HG02623 (cell line): ENCODE results near the gene NPLOC4.
"Not testable (repeated sequence)": the region's sequence is repeated elsewhere in the genome, so short reads cannot be mapped to it uniquely, and the experiment has no call there.

Experiments used
- ATAC-seq: cut with Tn5 transposase; IDR thresholded peaks from one replicate; pipeline ENCODE4 v1.9.1; 2021; ENCODE audit warnings: moderate library complexity; ENCODE audit not compliant: unreplicated experiment

NPLOC4 gene

DNA sequence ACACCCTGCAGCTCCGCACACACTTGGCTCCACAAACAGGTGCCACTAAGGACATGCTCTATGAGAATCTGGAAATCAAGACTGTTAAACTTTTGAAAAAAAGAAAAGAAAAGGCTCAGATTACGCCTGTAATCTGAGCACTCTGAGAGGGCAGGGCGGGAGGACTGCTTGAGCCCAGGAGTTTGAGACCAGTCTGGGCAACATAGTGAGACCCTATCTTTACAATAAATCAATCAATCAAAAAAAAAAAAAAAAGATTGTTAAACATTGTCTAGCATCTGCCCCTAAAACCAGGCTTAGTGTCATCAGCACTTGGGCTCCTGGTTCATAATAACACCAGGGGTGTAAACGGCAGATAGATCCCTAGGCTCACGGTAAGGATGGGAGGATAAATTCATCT, 47.3 kb downstream of the NPLOC4 start:
- ATAC-seq: no peak

- ATAC-seq: no peak
These were observed 50.8 kb downstream of the NPLOC4 start for GRCh38 chr17:81586096-81586495.

DNA sequence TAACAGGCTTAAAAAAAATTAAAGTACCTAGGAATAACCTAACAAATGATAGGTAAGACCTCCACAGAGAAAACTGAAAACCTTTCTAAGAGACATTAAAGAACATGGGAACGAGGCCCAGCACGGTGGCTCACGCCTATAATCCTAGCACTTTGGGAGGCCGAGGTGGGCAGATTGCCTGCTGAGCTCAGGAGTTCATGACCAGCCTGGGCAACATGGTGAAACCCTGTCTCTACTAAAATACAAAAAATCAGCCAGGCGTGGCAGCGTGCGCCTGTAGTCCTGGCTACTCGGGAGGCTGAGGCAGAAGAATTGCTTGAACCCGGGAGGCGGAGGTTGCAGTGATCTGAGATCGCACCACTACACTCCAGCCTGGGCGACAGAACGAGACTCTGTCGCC, 52.1 kb downstream of the NPLOC4 start:
- not testable (repeated sequence) for ATAC-seq

GRCh38 chr17:81583589-81584342, 53.1 kb downstream of the NPLOC4 start:
- ATAC-seq: no peak

DNA sequence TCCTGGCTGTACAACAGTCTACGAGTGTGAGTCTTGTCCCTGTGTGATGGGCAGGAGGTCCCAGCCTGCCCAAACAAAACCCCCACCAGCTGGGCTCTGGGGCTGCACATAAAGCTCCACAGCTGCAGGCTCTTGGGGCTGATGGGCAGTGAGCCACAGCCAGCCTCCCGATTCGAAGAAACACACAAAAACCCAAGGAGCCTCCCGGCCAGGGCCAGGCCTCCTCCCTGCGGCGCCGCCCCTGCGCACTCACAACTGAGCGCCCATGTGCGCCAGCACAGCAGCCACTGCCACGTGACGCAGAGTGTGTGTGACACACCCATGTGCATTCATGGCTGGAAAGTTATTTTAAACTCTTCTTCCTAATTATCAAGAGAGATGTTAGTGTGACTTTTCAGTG, 54.2 kb downstream of the NPLOC4 start:
- no peak for ATAC-seq

DNA sequence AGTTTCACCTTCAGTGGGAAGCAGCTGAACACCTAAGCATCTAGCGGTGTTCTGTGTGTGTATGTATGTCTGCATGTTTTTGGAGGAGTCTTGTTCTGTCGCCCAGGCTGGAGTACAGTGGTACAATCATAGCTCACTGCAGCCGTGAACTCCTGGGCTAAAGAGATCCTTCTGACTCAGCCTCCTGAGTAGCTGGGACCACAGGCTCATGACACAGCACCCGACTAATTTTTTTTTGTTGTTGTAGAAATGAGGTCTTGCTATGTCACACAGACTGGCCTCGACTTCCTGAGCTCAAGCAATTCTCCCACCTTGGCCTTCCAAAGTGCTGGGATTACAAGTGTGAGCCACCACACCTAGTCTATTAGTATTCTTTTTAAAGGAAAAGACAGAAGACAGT, 54.6 kb downstream of the NPLOC4 start:
- ATAC-seq: no peak

DNA sequence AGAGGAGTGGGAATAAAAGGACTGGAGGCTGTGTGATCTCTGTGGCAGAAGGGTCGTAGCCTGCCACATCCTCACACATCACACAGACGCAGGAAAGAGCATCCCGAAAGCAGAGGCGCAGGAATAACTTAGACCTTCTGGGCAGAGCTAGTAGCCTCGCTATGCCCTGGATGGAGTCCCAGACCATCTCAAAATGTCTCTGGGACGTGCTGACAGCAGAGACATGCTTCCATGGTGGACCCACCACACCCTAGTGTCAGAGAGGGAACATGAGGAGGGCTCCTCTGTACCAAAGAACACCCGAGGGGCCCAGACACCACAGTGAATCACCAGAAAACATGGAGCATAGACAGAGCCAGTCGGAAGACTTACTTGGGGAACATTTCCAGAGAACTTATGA, 55.2 kb downstream of the NPLOC4 start:
- no peak for ATAC-seq

DNA sequence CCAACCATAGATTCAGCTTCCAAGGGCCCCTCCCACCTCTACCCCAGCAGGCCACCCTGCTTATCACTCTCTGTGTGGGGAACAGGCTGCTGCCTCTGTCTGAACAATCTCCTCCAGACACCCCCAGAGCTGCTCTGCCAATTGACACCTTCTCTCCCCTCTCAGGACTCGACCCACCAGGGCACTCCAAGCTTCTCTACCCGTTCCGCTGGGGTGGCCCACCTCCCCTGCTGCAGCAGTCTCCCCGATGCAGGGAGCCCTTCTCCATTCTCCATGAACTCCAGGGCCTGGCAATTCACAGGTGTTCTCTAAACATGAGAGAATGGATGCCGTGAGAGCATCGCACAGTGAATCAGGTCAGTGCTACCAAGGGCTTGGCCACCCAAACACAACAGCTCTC, 56.4 kb downstream of the NPLOC4 start:
- no peak for ATAC-seq

DNA sequence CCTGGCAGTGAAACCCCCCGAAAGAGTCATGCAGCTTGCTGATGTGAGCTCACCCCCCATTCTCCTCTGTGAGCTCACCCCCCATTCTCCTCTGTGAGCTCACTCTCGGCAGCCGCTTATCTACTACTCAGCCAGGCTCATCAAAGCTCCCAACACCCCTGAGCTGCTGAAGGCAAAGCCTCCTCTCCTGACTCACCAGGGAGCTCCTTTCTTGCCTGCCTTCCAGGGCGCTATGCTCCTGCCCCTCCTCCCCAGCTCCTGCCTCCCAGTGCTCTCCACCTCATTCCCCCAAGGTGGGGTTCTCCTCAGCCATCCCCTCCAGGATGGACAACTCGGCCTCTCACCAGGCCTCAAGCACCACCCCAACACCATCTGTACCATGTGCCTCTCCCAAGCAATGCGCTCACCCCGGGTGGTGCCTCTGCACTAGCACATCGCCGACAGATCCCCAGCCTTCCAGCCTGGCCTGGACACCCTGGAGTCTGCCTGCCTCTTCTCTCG, 57.0 kb downstream of the NPLOC4 start:
- no peak for ATAC-seq

DNA sequence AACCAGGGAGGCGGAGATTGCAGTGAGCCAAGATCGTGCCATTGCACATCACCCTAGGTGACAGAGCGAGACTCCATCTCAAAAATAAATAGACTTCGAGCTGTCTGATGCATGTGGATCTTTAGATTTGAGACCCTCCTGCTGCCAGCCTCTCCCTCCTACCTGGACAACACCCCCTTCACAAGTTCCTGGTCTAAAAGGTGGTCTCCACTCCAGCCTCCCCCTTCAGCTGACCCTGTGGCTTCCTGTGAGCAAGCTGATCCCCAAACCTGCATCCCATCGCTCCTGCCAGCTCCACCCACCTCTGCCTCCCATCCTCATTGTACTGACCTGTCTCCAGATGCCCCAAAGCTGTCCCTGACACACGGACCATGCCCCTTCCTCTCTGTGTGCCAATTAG, 57.6 kb downstream of the NPLOC4 start:
- no peak for ATAC-seq

GRCh38 chr17:81578561-81579225, 58.2 kb downstream of the NPLOC4 start:
- no peak for ATAC-seq

- ATAC-seq: no peak
These were observed 58.9 kb downstream of the NPLOC4 start for GRCh38 chr17:81578038-81578441.

DNA sequence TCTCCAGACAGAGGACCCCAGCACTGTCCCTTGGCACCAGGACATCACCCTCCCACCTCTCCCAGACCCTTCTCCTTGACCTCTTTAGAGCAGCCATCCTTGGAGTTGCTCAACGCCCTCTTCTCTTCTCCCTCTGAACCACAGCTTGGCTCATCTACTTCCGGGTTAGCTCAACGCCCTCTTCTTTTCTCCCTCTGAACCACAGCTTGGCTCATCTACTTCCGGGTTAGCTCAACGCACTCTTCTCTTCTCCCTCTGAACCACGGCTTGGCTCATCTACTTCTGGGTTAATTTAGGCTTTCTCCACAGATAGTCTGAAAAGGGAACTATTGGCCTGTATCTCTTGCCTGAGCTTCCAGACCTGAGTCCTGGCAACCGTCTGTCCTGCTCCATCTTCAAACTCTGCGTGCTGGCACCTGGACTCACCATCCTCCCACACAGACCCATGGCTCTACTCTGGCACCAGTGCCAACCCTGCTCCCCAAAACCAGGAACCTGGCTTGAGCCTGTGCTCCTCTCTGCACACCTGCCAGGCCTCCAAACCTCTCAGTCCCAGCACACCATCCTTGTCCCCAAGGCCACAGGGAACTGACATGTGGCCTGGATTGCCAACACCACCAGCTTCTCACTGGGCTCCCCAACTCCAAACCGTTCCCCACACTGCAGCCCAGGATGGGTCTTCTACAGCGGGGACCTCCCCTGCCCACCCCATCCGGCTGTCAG, 59.5 kb downstream of the NPLOC4 start:
- no peak for ATAC-seq

DNA sequence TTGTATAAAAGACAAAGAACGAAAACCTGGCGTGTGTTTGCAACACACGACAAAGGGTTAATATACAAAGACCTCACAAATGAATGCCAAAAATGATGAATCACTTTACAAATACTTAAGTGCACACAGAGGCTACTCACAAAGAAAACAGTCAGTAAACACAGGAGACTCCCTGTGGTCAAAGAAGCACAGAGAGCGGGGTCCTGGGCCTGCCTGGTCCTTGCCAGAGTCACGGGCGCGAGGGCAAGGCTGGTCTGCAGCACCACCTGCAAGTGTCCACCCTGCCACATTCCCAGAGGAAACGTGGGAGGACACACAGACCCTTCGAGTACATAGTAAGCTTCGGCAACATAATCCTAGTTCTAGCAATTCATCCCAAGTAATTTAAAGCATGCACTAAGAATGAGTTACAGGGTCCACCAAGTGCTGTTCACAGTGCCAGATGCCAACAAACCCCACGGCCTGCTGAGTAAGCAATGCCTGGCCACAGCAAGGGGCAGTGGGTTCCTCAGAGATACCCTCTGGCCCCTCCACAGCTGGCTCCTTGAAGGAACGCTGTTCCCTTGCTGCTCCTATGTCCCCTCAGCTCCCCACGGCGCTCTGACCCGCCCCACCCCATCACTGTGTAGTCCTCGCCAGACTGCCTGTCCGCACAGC, 60.2 kb downstream of the NPLOC4 start:
- no peak for ATAC-seq

GRCh38 chr17:81575836-81576235, 61.1 kb downstream of the NPLOC4 start:
- no peak for ATAC-seq

DNA sequence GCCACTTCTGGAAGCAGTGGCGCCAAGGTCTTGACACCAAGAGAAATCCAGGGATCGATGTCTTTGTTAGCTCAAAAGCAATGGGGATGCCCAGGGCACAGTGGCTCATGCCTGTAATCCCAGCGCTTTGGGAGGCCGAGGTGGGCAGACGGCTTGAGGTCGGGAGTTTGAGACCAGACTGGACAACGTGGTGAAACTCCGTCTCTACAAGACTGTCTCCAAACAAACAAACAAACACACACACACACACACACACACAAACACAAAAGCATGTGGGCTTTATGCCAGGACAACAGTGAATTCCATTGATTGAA, 62.3 kb downstream of the NPLOC4 start:
- ATAC-seq: no peak

- no peak for ATAC-seq
These were observed 62.9 kb downstream of the NPLOC4 start for GRCh38 chr17:81573794-81574642.

- ATAC-seq: no peak
These were observed 64.2 kb downstream of the NPLOC4 start for GRCh38 chr17:81572563-81573168.

DNA sequence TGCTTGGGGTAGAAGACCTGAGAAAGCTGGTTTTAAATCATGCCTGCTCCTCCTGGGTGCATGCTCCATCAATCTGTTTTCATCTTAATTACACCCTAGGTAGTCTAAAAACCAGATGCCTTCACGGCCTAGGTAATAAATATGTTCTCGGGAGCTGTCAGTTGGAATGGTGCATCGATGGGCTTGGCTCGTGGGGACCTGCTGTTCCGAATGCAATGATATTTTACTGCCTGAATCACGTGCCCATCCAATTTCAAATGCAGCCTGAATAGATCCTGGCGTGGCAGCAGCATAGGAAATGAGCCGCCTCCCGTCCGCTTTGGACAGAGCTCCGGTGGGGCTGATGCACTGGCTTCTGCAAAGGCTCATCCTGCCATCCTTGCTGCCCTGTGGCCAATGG, 65.9 kb downstream of the NPLOC4 start:
- ATAC-seq: no peak

GRCh38 chr17:81569986-81570514, 66.9 kb downstream of the NPLOC4 start:
- no peak for ATAC-seq
